H1 (cell line): ENCODE data around the gene RFPL2. TPM values are rescaled to one million over a fixed set of nuclear protein-coding genes. Genes with fewer than 3 reads are reported as not detected.

Source experiments
- CTCF ChIA-PET: fragments of 300-600 bp; sonication (Branson Sonifier 250); formaldehyde crosslinking; loops from one replicate; lab custom pipeline; 2021; ENCODE audit not compliant: partially characterized antibody; lab: Charles Lee
- POLR2A ChIA-PET: fragments of 300-600 bp; sonication (Branson Sonifier 250); formaldehyde crosslinking; loops from one replicate; lab custom pipeline; 2021; ENCODE audit warnings: inconsistent platforms; ENCODE audit not compliant: partially characterized antibody; lab: Charles Lee
- DNase-seq, 2 experiments: peaks; one replicate each; pipeline versions ENCODE4 v3.0.0 to v3.0.0-alpha.2; 2010 to 2022; ENCODE audit warnings: low spot score in 2 of 2, low read depth in 1 of 2, mixed read lengths in 1 of 2
- FAIRE-seq: peaks from 2 replicates; lab custom pipeline; 2011; peaks lifted over from hg19 to GRCh38; lab: Jason Lieb, UNC
- H2AFZ ChIP-seq: 2 replicates; pipeline ENCODE4 v1.8.1; 2012; ENCODE audit warnings: low read length, inconsistent platforms
- H2AK5ac ChIP-seq: 2 replicates; pipeline ENCODE4 v1.6.1; 2013; ENCODE audit warnings: low read depth, low read length
- H2BK120ac ChIP-seq: replicated peaks from 2 replicates; pipeline ENCODE3; 2013; ENCODE audit warnings: low read depth, low read length, inconsistent platforms
- H2BK12ac ChIP-seq: 2 replicates; pipeline ENCODE4 v1.6.1; 2013; ENCODE audit warnings: low read depth, low read length
- H2BK15ac ChIP-seq: 2 replicates; pipeline ENCODE4 v1.6.1; 2013; ENCODE audit warnings: low read length
- H2BK20ac ChIP-seq: 2 replicates; pipeline ENCODE4 v1.6.1; 2013; ENCODE audit warnings: low read length
- H2BK5ac ChIP-seq: 2 replicates; pipeline ENCODE4 v1.6.1; 2013; ENCODE audit warnings: low read depth, low read length
- H3K14ac ChIP-seq: 2 replicates; pipeline ENCODE4 v1.6.1; 2013; ENCODE audit warnings: inconsistent platforms; ENCODE audit not compliant: insufficient read length
- H3K18ac ChIP-seq: 2 replicates; pipeline ENCODE4 v1.6.1; 2013; ENCODE audit warnings: low read length; ENCODE audit errors: extremely low read depth
- H3K23ac ChIP-seq: 2 replicates; pipeline ENCODE4 v1.6.1; 2013; ENCODE audit warnings: inconsistent platforms; ENCODE audit not compliant: insufficient read length
- H3K23me2 ChIP-seq: 2 replicates; pipeline ENCODE4 v1.6.1; 2013; ENCODE audit warnings: low read depth, low read length
- H3K27ac ChIP-seq: 2 replicates; pipeline ENCODE4 v1.6.1; 2011; ENCODE audit warnings: low read depth, low read length, inconsistent platforms
- H3K27me3 ChIP-seq, 4 experiments: replicated peaks in 1 of 4; 1 replicate in 1 of 4; 2 replicates in 3 of 4; pipeline versions ENCODE4 v1.6.1 to v1.8.1; 2011 to 2013; ENCODE audit warnings: low read length in 3 of 4, mild to moderate bottlenecking in 3 of 4, inconsistent platforms in 2 of 4, mixed read lengths in 2 of 4, moderate library complexity in 1 of 4; ENCODE audit not compliant: control insufficient read depth in 3 of 4, insufficient read depth in 3 of 4; ENCODE audit errors: extremely low read depth in 1 of 4
- H3K36me3 ChIP-seq, 4 experiments: 2 replicates each; pipeline versions ENCODE4 v1.6.1 to v1.8.1; 2011 to 2013; ENCODE audit warnings: mild to moderate bottlenecking in 4 of 4, low read length in 3 of 4, moderate library complexity in 2 of 4, control low read depth in 1 of 4, inconsistent platforms in 1 of 4; ENCODE audit not compliant: insufficient read depth in 4 of 4, control insufficient read depth in 2 of 4
- H3K4ac ChIP-seq: replicated peaks from 2 replicates; pipeline ENCODE3; 2013; ENCODE audit warnings: low read length, low read depth, mixed read lengths, inconsistent platforms; ENCODE audit not compliant: insufficient read length
- H3K4me1 ChIP-seq, 4 experiments: replicated peaks in 1 of 4; 1 replicate in 1 of 4; 2 replicates in 3 of 4; pipeline versions ENCODE4 v1.6.1 to v1.8.1; 2011 to 2013; ENCODE audit warnings: low read length in 3 of 4, inconsistent platforms in 2 of 4, mixed read lengths in 1 of 4; ENCODE audit not compliant: insufficient read depth in 4 of 4, control insufficient read depth in 3 of 4
- H3K4me2 ChIP-seq, 2 experiments: 2 replicates each; pipeline versions ENCODE4 v1.6.1 to v1.8.1; 2011 to 2013; ENCODE audit warnings: low read depth in 2 of 2, low read length in 2 of 2, control low read depth in 1 of 2, inconsistent platforms in 1 of 2, mild to moderate bottlenecking in 1 of 2; ENCODE audit not compliant: insufficient read depth in 1 of 2
- H3K4me3 ChIP-seq, 4 experiments: fragments of 200-600, 300-600 bp in 1 of 4; sonication (generic), shearing (Covaris generic), sonication (Bioruptor Twin) in 1 of 4; 2 replicates each; pipeline versions ENCODE4 v1.5.1 to v1.8.1; 2011 to 2016; ENCODE audit warnings: low read length in 4 of 4, low read depth in 3 of 4, control low read depth in 2 of 4, inconsistent platforms in 2 of 4, mild to moderate bottlenecking in 2 of 4, mixed read lengths in 1 of 4, moderate library complexity in 1 of 4; ENCODE audit not compliant: insufficient read depth in 2 of 4; ENCODE audit errors: extremely low read depth in 1 of 4
- H3K56ac ChIP-seq: replicated peaks from 2 replicates; pipeline ENCODE3; 2013; ENCODE audit warnings: low read depth, mild to moderate bottlenecking, mixed read lengths, low read length, inconsistent platforms; ENCODE audit not compliant: insufficient read length
- H3K79me1 ChIP-seq: 2 replicates; pipeline ENCODE4 v1.6.1; 2013; ENCODE audit warnings: low read depth, low read length, control low read depth
- H3K79me2 ChIP-seq, 2 experiments: 2 replicates each; pipeline versions ENCODE4 v1.6.1 to v1.8.1; 2012 to 2013; ENCODE audit warnings: low read length in 2 of 2, mild to moderate bottlenecking in 2 of 2, inconsistent platforms in 1 of 2; ENCODE audit not compliant: insufficient read depth in 2 of 2, control insufficient read depth in 1 of 2
- H3K9ac ChIP-seq, 4 experiments: replicated peaks in 1 of 4; 1 replicate in 1 of 4; 2 replicates in 3 of 4; pipeline versions ENCODE4 v1.6.1 to v1.8.1; 2011 to 2013; ENCODE audit warnings: low read depth in 3 of 4, low read length in 3 of 4, control low read depth in 2 of 4, mild to moderate bottlenecking in 2 of 4, moderate library complexity in 2 of 4, inconsistent platforms in 1 of 4; ENCODE audit errors: extremely low read depth in 1 of 4
- H3K9me3 ChIP-seq, 2 experiments: 2 replicates each; pipeline versions ENCODE4 v1.6.1 to v1.8.1; 2012 to 2013; ENCODE audit warnings: mild to moderate bottlenecking in 2 of 2, moderate library complexity in 2 of 2, control low read depth in 1 of 2, inconsistent platforms in 1 of 2, low read depth in 1 of 2, low read length in 1 of 2, mixed read lengths in 1 of 2; ENCODE audit not compliant: insufficient read depth in 2 of 2
- H4K20me1 ChIP-seq, 2 experiments: replicated peaks in 1 of 2; 2 replicates each; pipeline versions ENCODE3 to v1.8.1; 2011 to 2013; ENCODE audit warnings: inconsistent platforms in 2 of 2, low read length in 2 of 2, mild to moderate bottlenecking in 1 of 2; ENCODE audit not compliant: insufficient read depth in 2 of 2, control insufficient read depth in 1 of 2
- H4K5ac ChIP-seq: 2 replicates; pipeline ENCODE4 v1.6.1; 2013; ENCODE audit warnings: low read length, low read depth, mixed read lengths, inconsistent platforms; ENCODE audit not compliant: insufficient read length
- H4K8ac ChIP-seq: 2 replicates; pipeline ENCODE4 v1.8.0; 2013; ENCODE audit warnings: mild to moderate bottlenecking, moderate library complexity, low read length, inconsistent platforms; ENCODE audit not compliant: insufficient read depth; ENCODE audit errors: extremely low read depth
- H4K91ac ChIP-seq: replicated peaks from 2 replicates; pipeline ENCODE3; 2013; ENCODE audit warnings: low read length, mixed read lengths, inconsistent platforms; ENCODE audit not compliant: insufficient read length
- SRF ChIP-seq: IDR thresholded peaks from 2 replicates; pipeline ENCODE4 v1.6.1; 2011; ENCODE audit warnings: mild to moderate bottlenecking, low read depth, low read length, moderate library complexity
- WGBS, 2 experiments: shearing (Covaris generic) in 1 of 2; methylation state at CpG; one replicate each; pipeline versions ENCODE4 v1.1.6 to v1.1.7; 2013 to 2015; ENCODE audit warnings: low lambda C conversion rate in 2 of 2, mixed read lengths in 2 of 2, inconsistent platforms in 1 of 2, low coverage in 1 of 2, missing lambda C conversion rate in 1 of 2; ENCODE audit not compliant: insufficient replicate concordance in 2 of 2, insufficient coverage in 1 of 2, insufficient read length in 1 of 2; ENCODE audit errors: extremely low coverage in 1 of 2, missing lambda C conversion rate in 1 of 2; 5-methylcytosine and 5-hydroxymethylcytosine counted together
- polyA plus RNA-seq, 7 experiments: library from polyadenylated mRNA; depleted of rRNA in 3 of 7; stranded (reverse) in 5 of 7; unstranded in 2 of 7; fragments of >200 nt in 5 of 7; fragments of 200-250 nt in 2 of 7; gene quantifications; 1 replicate in 5 of 7; 2 replicates in 1 of 7; 4 replicates in 1 of 7; pipeline versions ENCODE4 v1.2.1 to v1.2.3, GENCODE V29; 2011 to 2013; ENCODE audit warnings: missing spikeins in 2 of 7, mixed read lengths in 2 of 7
- total RNA-seq: library from RNA; stranded (reverse); fragmentation: NEBNext Ultra II Directional; extraction: Animal tissue kit (Norgen Biotek cat#: 25700); gene quantifications from 2 replicates; pipeline ENCODE4 v1.2.1, GENCODE V29; 2021

RFPL2 gene
- total and polyA plus RNA-seq, 2 of the 8 experiments (the other 6 are each of a cell fraction or from before 2014, with no cell fraction given): 0.15 to 0.19 TPM

GRCh38 chr22:32245042-32245441 lies 40.2 kb upstream of the RFPL2 start:
- CTCF ChIA-PET: interaction anchor here (0.9 kb wide), 1 partner anchor 38 kb away, joined by 3 read pairs; no protein-coding TSS in a partner anchor
- Histone ChIP-seq H3K27me3 (no peaks in the 10 kb centered on the region), H3K9ac (no peak overlapping the region), H2BK15ac (no peak overlapping the region), H3K9me3 (no peaks in the 10 kb centered on the region), H4K5ac (no peak overlapping the region), H2BK12ac (no peak overlapping the region), H2AK5ac (no peak overlapping the region), H3K79me2 (no peaks in the 10 kb centered on the region), H4K8ac (no peak overlapping the region), H2AFZ (no peak overlapping the region), H3K4me2 (no peak overlapping the region), H2BK20ac (no peak overlapping the region), H3K18ac (no peak overlapping the region), H3K56ac (no peak overlapping the region), H3K14ac (no peak overlapping the region), H2BK120ac (no peak overlapping the region), H4K20me1 (no peaks in the 10 kb centered on the region), H3K79me1 (no peaks in the 10 kb centered on the region; the same call in 1 of the 2 replicates), H3K4ac (no peak overlapping the region), H4K91ac (no peak overlapping the region), H3K4me1 (no peaks in the 10 kb centered on the region), H3K23me2 (no peaks in the 10 kb centered on the region), H3K27ac (no peak overlapping the region), H3K36me3 (no peaks in the 10 kb centered on the region), H2BK5ac (no peak overlapping the region), H3K23ac (no peak overlapping the region), H3K4me3 (no peak overlapping the region)
- DNase-seq (no peak), FAIRE-seq (no peak)
- no peak for TF ChIP-seq SRF
- POLR2A ChIA-PET: no interaction called here
- 78% methylated on average over 3 of the region's 3 CpGs; no CpG with 5 or more reads in 1 of the 2 experiments for WGBS, 2 experiments
